SIG-M5 (cell line): ENCODE data around the gene IL26.

ENCODE experiments used
- DNase-seq: peaks from one replicate; lab custom pipeline; 2025; lab: John Stamatoyannopoulos, UW

The IL26 gene

GRCh38 chr12:68225576-68226476 lies at the start of gene IL26:
Gene IL26, minus strand, starts transcription at chr12:68225810. Its CDS starts 54 bp downstream, at chr12:68225756.
- no peak for DNase-seq

GRCh38 chr12:68272732-68273131 lies 47.1 kb upstream of the IL26 start:
- DNase-seq = no peak

GRCh38 chr12:68271346-68271745 lies 45.7 kb upstream of the IL26 start:
- DNase-seq = no peak

DNA sequence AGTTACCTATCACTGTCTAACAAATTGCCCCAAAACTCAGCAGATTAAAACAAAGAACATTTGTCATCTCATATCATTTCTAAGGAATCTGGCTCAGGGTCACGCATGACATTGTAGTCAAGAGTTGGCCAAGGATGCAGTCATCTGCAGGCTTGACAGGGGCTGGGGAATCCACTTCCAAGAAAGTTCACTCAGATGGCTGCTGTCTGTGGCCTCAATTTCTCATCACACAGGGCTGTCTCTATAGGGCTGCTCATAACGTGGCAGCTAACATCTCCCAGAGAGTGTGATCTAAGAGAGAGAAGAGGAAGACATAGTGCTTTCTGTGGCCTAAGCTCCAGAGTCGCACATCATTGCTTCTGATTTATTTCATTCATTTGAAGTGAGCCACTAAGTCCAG lies 44.7 kb upstream of the IL26 start:
- DNase-seq = no peak

- DNase-seq = no peak
Measured at GRCh38 chr12:68269779-68270178, 44.2 kb upstream of the IL26 start.

GRCh38 chr12:68268967-68269366 lies 43.4 kb upstream of the IL26 start:
- DNase-seq = no peak

- DNase-seq = no peak
Measured at GRCh38 chr12:68267892-68268396, 42.3 kb upstream of the IL26 start.

DNA sequence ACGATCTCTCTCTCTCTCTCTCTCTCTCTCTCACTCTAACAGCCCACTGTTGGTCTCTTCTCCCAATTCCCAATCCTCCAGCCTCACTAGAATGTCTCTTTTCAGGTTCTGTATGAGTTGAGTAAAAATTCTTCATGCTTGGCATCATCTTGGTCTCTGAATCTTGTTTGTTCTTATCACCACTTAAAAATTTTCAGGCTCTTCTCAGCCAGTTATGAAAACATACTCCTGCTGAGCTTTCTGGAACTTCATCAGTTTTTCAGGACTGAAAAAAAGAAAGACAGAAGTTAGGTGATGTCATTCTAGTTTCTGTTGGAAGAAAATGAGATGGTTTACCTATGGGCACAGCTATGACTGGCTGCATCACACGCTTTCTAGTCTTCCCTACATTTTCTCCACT lies 39.2 kb upstream of the IL26 start:
- DNase-seq = no peak

GRCh38 chr12:68264158-68264855 lies 38.7 kb upstream of the IL26 start:
- no peak for DNase-seq

GRCh38 chr12:68263366-68263765 lies 37.8 kb upstream of the IL26 start:
- no peak for DNase-seq

DNA sequence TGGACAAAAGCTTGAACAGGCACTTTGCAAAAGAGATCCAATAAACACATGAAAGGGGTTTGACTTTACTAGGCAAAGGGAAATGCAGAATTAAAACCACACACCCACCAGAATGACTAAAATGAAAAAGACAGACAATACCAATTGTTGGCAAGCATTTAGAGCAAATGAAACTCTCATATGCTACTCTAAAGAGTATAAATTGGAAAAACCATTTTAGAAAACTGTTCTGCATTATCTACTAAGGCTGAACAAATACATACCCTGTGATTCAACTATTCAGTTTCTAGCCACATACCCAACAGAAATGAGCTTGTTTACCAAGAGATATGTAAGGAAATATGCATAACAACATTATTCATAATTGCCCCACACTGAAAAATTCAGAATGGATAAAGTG lies 36.3 kb upstream of the IL26 start:
- no peak for DNase-seq

DNA sequence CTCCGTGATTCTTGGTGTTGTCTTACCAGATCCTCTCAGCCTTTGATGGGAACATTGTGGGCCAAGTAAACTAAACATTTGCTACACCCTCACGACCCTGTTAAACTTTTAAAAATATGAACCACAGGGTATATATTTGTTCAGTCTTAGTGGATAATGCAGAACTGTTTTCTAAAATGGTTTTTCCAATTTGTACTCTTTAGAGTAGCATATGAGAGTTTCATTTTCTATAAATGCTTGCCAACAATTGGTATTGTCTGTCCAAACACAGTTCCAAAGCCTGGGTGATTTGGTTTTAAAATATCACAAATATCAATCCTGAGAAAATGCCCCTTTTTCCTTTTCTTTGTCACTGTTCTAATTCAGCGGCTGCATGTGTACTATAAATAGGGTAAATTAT lies 34.5 kb upstream of the IL26 start:
- no peak for DNase-seq

DNA sequence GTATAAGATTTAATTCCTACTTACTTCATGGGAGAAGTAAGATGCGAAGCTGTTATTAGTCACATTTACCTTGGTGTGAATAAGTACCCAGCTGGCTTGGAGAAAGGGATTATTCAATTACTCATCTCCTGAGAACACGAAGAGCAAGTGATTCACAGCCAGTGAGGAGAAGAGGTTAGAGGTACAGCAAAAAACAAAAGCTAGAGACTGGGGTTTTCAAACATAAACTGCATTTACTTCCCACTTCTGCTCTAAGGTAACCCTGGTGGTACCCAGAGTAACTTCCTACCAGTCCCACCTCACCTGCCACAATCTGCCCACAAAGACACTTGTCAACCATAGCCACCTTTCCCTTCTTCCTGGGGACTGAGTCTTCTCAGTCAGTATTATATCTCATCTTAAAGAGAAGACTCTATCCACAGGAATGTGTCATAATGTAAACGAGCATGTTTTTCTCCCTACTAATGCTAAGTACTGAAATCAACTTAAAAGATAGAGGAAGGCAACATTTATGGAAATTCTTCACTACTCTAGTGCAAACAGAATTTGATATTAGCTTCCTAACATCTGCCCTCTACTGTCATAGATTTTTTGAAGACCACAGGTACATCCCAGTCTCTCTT lies 33.8 kb upstream of the IL26 start:
- no peak for DNase-seq

GRCh38 chr12:68253504-68253903 lies 27.9 kb upstream of the IL26 start, which contains the start of gene IL22:
Gene IL22, minus strand, starts transcription at chr12:68253604. Its CDS starts 156 bp downstream, at chr12:68253448.
- no peak for DNase-seq

DNA sequence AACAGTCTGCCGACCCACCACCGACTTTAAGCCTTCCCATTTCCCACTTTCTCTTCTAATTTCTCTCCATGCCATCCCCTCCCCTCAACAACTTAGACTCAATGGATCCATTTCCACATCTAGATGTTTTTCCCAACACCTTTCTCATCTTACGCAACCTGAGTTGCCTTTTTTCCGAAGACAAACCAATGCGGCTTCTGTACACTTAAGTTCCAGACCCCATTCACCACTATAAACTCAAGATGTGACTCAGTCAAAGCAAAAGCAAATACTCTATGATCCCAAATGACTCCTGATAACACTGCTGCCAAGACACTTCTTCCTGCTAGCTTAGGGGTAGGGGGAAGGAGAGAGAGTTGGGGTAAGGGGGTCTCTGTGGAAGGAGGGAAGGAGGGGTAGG lies 26.5 kb upstream of the IL26 start:
- no peak for DNase-seq

- no peak for DNase-seq
Measured at GRCh38 chr12:68250454-68250853, 24.8 kb upstream of the IL26 start.

DNA sequence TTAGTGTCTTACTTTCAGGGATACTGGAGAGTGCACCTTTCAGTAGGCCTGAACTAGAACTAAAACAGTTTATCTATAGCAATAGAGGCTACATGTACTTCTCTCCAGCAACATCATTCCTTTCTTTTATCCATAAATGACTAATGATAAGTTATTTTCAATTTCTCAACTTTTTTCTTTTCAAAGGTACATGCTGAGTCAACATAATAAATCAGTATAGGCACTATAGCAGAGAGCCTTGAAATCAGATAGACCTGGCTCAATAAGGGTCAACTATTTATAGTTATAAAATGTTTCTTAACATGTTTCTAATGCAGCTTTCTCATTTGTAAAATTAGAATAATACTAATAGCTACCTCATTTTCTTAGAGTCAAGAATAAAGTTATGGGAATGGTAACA lies 22.2 kb upstream of the IL26 start:
- DNase-seq = no peak

DNA sequence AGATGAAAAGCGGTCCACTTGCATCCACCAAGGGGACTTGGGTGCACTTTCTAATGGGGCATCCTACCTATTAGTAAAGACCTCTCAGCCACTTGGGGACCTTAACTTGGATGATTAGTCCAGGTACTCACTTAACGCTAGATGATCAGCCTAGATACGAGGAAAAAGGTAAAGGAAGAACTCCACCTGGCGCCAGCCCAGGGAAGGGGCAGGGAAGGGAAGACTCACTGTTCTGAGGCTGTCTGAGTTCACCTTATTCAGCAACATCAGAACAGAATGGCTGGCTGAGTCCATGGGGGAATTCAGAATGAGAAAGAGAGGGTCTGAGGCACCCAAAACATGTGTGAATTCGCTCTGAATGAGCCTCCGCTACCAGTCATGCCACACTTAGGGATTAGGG lies 20.7 kb upstream of the IL26 start:
- no peak for DNase-seq

GRCh38 chr12:68245180-68246021 lies 19.8 kb upstream of the IL26 start:
- DNase-seq = no peak

DNA sequence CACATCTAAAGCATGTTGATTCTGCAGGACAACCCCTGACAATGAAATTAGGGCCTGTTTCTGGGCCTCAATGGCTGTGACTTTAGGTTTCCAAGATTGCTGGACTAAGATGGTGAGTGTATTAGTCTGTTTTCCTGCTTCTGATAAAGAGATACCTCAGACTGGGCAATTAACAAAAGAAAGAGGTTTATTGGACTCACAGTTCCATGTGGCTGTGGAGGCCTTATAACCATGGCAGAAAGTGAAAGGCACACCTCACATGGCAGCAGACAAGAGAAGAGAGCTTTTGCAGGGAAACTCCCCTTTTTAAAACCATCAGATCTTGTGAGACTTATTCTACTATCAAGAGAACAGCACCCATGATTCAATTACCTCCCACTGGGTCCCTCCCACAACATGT lies 17.2 kb upstream of the IL26 start:
- DNase-seq = no peak

DNA sequence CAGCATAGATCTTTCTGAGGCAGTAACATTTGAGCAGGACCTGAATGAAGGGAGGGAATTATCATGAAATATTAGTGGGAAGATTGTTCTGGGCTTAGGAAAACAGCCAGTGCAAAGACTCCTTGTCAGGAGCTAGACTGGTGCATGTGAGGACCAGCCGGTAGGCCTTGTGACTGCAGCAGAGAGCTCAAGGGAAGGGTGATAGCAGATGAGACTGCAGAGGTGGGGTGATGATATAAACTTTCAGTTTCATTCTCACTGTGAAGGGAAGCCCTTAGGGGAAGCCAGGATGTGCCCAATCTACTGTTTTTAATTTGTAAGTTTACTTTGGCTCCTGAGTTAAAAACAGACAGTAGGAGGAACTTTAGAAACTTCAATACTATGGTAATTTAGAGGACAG lies 15.4 kb upstream of the IL26 start:
- no peak for DNase-seq

GRCh38 chr12:68240079-68240478 lies 14.5 kb upstream of the IL26 start:
- DNase-seq = no peak
